AG04449 (cell line): ENCODE data around the gene VPS13D.

Experiments used
- CTCF ChIA-PET: fragments of 350-600 bp; formaldehyde crosslinking; extraction: SDS; loops from one replicate; lab custom pipeline; 2021; ENCODE audit warnings: antibody characterized with exemption; lab: Yijun Ruan, JAX
- POLR2A ChIA-PET: fragments of 400-600, 350-600 bp; formaldehyde crosslinking; extraction: SDS; loops from one replicate; lab custom pipeline; 2020; ENCODE audit warnings: antibody characterized with exemption, inconsistent platforms; lab: Yijun Ruan, JAX
- DNase-seq: peaks from one replicate; pipeline ENCODE4 v3.0.0-alpha.2; 2010; ENCODE audit warnings: low read depth, low spot score
- H3K4me3 ChIP-seq: 2 replicates; pipeline ENCODE4 v1.5.1; 2011; ENCODE audit warnings: low read depth, mild to moderate bottlenecking, control low read depth, low read length
- CTCF ChIP-seq: IDR thresholded peaks from one replicate; pipeline ENCODE4 v1.5.1; 2011; ENCODE audit warnings: mild to moderate bottlenecking, moderate library complexity, low read length, control low read depth, inconsistent platforms; ENCODE audit not compliant: insufficient read depth; ENCODE audit errors: missing control alignments

The VPS13D gene

GRCh38 chr1:12411747-12412146, 181.9 kb downstream of the VPS13D start:
- TF ChIP-seq CTCF, result no peak
- no peak overlapping the region for H3K4me3 ChIP-seq
- ChIA-PET CTCF (interaction anchor here (0.9 to 1.1 kb wide), 2 partner anchors 11 to 185 kb away, joined by 3 read pairs; no protein-coding TSS in a partner anchor), POLR2A (interaction anchor here (0.7 kb wide), 1 partner anchor 47 kb away, joined by 3 read pairs; no protein-coding TSS in a partner anchor)
- no peak for DNase-seq

- ChIA-PET CTCF (interaction anchor here (0.9 to 1.1 kb wide), 2 partner anchors 10 to 184 kb away, joined by 3 read pairs; no protein-coding TSS in a partner anchor), POLR2A (interaction anchor here (0.7 kb wide), 1 partner anchor 46 kb away, joined by 3 read pairs; no protein-coding TSS in a partner anchor)
- TF ChIP-seq CTCF, result no peak
- DNase-seq, result no peak
- H3K4me3 ChIP-seq, result no peak overlapping the region
Observed at GRCh38 chr1:12412439-12412838, 182.6 kb downstream of the VPS13D start.

GRCh38 chr1:12413664-12414410, 184.0 kb downstream of the VPS13D start:
- no peak for TF ChIP-seq CTCF
- DNase-seq, result no peak
- no peak overlapping the region for H3K4me3 ChIP-seq
- POLR2A ChIA-PET, result no interaction called here
- CTCF ChIA-PET, result no interaction called here

- no peak overlapping the region for H3K4me3 ChIP-seq
- TF ChIP-seq CTCF, result no peak
- ChIA-PET CTCF (no interaction called here), POLR2A (no interaction called here)
- no peak for DNase-seq
Observed at GRCh38 chr1:12414444-12415018, 184.7 kb downstream of the VPS13D start.

GRCh38 chr1:12415038-12415466, 185.2 kb downstream of the VPS13D start:
- CTCF ChIA-PET, result interaction anchor here (1.2 to 2.2 kb wide), 2 partner anchors 45 to 244 kb away, joined by 3 to 5 read pairs; no protein-coding TSS in a partner anchor
- no peak overlapping the region for H3K4me3 ChIP-seq
- POLR2A ChIA-PET, result no interaction called here
- no peak for DNase-seq
- no peak for TF ChIP-seq CTCF

- no peak for DNase-seq
- no peak for TF ChIP-seq CTCF
- ChIA-PET POLR2A (interaction anchor here (0.6 kb wide), 1 partner anchor 49 kb away, joined by 3 read pairs; no protein-coding TSS in a partner anchor), CTCF (interaction anchor here (1.2 to 2.8 kb wide), 4 partner anchors 8 to 243 kb away, joined by 3 to 17 read pairs (median 4); no protein-coding TSS in a partner anchor)
- no peak overlapping the region for H3K4me3 ChIP-seq
Observed at GRCh38 chr1:12416101-12416500, 186.3 kb downstream of the VPS13D start.
